Mucosa of descending colon (tissue), 3 donors: ENCODE results near the gene TPI1. TPM values are rescaled to one million over a fixed set of nuclear protein-coding genes. Genes with fewer than 3 reads are reported as not detected.
A peak's percentile ranks its signal among the peaks of the same experiment; 100 is the strongest.

ENCODE experiments used
- ATAC-seq: fragments of 200-7000 bp; cut with Tn5 transposase; one replicate; pipeline ENCODE4 v1.9.1; 2020; ENCODE audit warnings: mild to moderate bottlenecking, moderate library complexity
- DNase-seq, 3 donors: peaks; one replicate each; pipeline ENCODE4 v3.0.0-alpha.2; 2020
- H3K36me3 ChIP-seq: fragments of 200-600 bp; one replicate; pipeline ENCODE4 v1.8.0; 2021; ENCODE audit warnings: low read depth, mild to moderate bottlenecking
- H3K4me1 ChIP-seq: fragments of 200-600 bp; one replicate; pipeline ENCODE4 v1.8.0; 2021; ENCODE audit warnings: low read depth, mild to moderate bottlenecking
- H3K4me3 ChIP-seq: fragments of 200-600 bp; one replicate; pipeline ENCODE4 v1.8.0; 2021; ENCODE audit warnings: mild to moderate bottlenecking
- H3K9me3 ChIP-seq: fragments of 200-600 bp; one replicate; pipeline ENCODE4 v1.8.0; 2021; ENCODE audit warnings: mild to moderate bottlenecking
- intact Hi-C, 2 donors: fragments of 100-400 bp; cut with DNase I in 1 of 2; cut with micrococcal nuclease in 1 of 2; formaldehyde crosslinking; loops; one replicate each; pipeline versions ENCODE4 v1.11.0 to v1.11.1; 2022; cut with DNase I, micrococcal nuclease
- total RNA-seq, 3 donors: library from RNA; stranded (reverse); fragmentation: NEBNext Ultra II Directional in 2 of 3; extraction: Animal tissue kit (Norgen Biotek cat#: 25700) in 2 of 3; gene quantifications; one replicate each; pipeline versions ENCODE4 v1.2.1 to v1.2.4, GENCODE V29; 2021 to 2023
- TF ChIP-seq, protein P1 (sequence below): fragments of 200-600 bp; IDR thresholded peaks from one replicate; pipeline ENCODE4 v1.8.0; 2022; ENCODE audit warnings: antibody characterized with exemption, mild to moderate bottlenecking
- donor health status: DM: no; HTN: no; CAD: no; lungs with moderate emphysema.
- donor health status: DM: no; HTN: no; CAD: no.
- donor health status: DM: no; HTN: yes; CAD: no.

Gene TPI1
- total RNA-seq, 3 donors from 2014 or later: 408 to 766 (median 700) TPM

DNA sequence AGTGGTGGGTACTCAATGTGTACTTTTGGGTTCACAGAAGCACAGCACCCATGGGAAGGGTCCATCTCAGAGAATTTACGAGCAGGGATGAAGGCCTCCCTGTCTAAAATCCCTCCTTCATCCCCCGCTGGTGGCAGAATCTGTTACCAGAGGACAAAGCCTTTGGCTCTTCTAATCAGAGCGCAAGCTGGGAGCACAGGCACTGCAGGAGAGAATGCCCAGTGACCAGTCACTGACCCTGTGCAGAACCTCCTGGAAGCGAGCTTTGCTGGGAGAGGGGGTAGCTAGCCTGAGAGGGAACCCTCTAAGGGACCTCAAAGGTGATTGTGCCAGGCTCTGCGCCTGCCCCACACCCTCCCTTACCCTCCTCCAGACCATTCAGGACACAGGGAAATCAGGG, 47.2 kb upstream of the TPI1 start:
- no peaks in the 10 kb centered on the region for H3K9me3 ChIP-seq
- TF ChIP-seq, protein P1, sequence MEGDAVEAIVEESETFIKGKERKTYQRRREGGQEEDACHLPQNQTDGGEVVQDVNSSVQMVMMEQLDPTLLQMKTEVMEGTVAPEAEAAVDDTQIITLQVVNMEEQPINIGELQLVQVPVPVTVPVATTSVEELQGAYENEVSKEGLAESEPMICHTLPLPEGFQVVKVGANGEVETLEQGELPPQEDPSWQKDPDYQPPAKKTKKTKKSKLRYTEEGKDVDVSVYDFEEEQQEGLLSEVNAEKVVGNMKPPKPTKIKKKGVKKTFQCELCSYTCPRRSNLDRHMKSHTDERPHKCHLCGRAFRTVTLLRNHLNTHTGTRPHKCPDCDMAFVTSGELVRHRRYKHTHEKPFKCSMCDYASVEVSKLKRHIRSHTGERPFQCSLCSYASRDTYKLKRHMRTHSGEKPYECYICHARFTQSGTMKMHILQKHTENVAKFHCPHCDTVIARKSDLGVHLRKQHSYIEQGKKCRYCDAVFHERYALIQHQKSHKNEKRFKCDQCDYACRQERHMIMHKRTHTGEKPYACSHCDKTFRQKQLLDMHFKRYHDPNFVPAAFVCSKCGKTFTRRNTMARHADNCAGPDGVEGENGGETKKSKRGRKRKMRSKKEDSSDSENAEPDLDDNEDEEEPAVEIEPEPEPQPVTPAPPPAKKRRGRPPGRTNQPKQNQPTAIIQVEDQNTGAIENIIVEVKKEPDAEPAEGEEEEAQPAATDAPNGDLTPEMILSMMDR: no peak
- DNase-seq (no peak), ATAC-seq (no peak)
- H3K36me3 ChIP-seq: no peaks in the 10 kb centered on the region
- no peaks in the 10 kb centered on the region for H3K4me1 ChIP-seq
- intact Hi-C loops: loop anchor here in 1 of 2 donors (10.0 kb wide), 1 partner anchor 85 kb away; no protein-coding TSS in a partner anchor
- H3K4me3 ChIP-seq: no peak overlapping the region

DNA sequence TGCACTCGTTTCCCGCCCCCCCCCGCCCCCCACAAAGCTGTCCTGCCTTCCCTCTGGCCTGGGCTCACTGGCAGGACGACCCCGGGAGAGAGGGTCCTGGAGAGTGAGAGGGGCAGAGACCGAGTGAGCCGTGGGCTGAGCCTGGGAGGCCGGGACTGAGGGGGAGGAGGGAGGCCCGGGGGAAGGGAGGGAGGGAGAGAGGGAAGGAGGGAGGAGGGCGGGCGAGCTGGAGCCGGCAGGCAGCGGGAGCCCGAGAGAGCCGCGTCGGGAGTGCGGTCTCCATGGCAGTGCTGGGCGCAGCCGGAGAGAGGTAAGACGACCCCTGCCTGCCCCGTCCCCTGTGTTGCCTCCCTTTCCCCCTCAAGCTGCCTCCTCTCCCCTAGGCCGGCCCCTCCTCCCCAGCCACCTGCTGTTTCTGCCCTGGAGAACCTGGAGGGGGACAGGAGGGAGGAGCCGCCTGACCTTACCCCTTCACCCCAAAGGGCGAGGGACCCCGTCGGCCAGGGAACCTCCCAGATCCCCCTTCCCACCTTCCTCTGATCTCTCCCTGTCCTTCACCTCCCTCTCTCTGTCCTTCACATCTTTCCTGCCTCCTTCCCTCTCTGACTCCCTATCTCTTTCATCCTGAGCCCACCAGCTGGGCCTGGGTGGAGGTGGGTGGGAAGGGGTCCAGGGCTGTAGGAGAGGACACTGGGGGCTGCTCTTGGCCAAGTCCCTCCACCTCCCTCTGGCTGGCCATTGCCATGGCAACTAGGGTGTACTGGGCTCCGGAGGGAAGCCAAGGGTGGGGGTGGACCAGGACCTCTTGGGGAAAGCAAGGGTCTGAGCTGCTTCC, 45.5 kb upstream of the TPI1 start, which contains the start of gene GPR162:
TSS of gene GPR162 (plus strand) at position 231 of the 835 bp plus-strand sequence. CDS start 2,078 bp downstream, outside the sequence.
- peak; percentile 33 to 60 (median 53) for DNase-seq

DNA sequence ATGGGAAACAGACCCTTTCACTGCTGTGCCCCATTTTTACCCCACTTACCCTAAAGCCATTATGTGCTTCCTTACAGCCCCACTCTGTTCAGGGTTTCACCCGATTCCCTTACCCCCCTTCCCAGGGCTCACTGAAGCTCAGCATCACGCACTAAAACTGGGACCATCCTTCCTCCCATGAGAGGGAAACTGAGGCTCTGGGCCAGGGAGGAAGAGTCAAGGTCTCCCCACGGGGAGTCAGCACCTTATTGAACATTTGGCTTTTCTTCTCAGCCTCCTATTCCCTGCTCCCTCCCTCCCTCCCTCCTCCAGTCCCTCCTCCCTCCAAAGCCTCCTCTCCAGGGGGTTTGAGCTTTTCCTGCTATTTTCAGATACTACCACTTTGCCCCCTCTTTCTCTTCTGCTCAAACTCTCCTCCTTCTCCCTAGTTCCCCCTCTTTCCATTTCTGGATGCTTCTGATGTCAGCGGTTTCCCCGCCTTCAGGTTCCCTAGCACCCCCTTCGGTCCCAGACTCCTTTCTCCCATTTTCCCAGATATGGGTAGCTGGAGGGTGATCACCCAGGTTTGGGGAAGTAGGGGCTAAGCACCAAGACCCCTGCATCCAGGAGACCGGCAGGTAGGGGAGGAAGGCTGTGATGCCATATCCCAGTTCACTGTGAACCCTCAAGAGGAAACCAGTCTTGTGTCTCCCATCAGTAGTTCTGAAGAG, 44.8 kb upstream of the TPI1 start:
- H3K36me3 ChIP-seq: no peaks in the 10 kb centered on the region
- intact Hi-C loops: loop anchor here in 1 of 2 donors (10.0 kb wide), 1 partner anchor 88 kb away; no protein-coding TSS in a partner anchor
- TF ChIP-seq, protein P1: no peak

More for the DNA sequence above, 45.5 kb upstream of the TPI1 start, which contains the start of gene GPR162:
- H3K4me1 ChIP-seq: no peaks in the 10 kb centered on the region
- no peaks in the 10 kb centered on the region for H3K36me3 ChIP-seq
- intact Hi-C loops: loop anchor here in 1 of 2 donors (10.0 kb wide), 1 partner anchor 87 kb away; no protein-coding TSS in a partner anchor
- no peaks in the 10 kb centered on the region for H3K9me3 ChIP-seq
- H3K4me3 ChIP-seq: no peak within 1 kb of the TSS
- peak; percentile 28 for ATAC-seq
- TF ChIP-seq, protein P1: no peak

DNA sequence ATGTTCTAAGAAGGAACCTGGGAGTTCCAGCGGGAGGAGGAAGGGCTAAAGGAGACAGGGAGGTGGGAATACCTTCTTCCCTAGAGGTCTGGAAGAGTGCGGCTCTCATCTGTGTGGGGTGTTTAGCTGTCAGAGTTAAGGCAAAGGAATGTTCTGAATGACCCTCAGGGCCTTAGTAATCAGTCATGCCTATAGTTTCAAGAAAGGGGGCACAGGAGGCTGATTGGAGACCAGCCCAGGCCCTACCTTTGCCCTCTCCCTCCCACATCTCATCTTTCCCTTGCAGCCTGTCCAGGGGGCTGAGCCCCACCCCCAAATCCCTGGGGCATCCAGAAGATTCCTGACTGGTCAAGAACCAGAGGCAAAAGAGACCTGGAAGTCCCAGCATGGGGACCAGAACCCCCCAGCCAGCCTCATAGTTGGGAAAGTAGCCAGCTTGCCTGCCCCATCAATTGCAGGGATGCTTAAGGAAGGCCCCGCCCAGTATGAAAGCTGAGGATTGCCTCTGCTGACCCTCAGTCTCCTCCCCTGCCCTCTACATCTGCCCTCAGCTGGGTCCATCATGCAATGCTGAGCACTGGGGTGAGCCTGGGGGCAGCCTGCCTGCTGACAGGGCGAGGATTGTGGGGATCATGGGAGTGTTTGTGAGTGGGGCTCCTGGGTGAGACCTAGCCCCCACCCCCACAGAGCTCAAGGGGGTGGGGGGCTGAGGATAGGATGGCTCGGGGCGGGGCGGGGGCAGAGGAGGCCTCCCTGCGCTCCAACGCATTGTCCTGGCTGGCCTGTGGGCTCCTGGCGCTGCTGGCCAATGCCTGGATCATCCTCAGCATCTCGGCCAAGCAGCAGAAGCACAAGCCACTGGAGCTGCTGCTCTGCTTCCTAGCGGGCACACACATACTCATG, 43.9 kb upstream of the TPI1 start:
- H3K4me1 ChIP-seq: peaks cover 6% of the 10 kb centered on the region
- intact Hi-C loops: loop anchor here in 1 of 2 donors (10.0 kb wide), 1 partner anchor 89 kb away; no protein-coding TSS in a partner anchor
- DNase-seq (peak in 1 of 3 donors; percentile 20), ATAC-seq (no peak)
- no peaks in the 10 kb centered on the region for H3K9me3 ChIP-seq
- no peak overlapping the region for H3K4me3 ChIP-seq
- TF ChIP-seq, protein P1: no peak
- H3K36me3 ChIP-seq: no peaks in the 10 kb centered on the region

More for the DNA sequence above, 44.8 kb upstream of the TPI1 start:
- ATAC-seq: no peak
- Histone ChIP-seq H3K9me3 (no peaks in the 10 kb centered on the region), H3K4me3 (no peak overlapping the region), H3K4me1 (peaks cover 6% of the 10 kb centered on the region)
- DNase-seq: no peak
